ENCODE measurements around the gene LRFN4.

LRFN4 gene

GRCh38 chr11:66874232-66874631 lies 17.4 kb downstream of the LRFN4 start:
- DNase-seq = no peak

GRCh38 chr11:66875378-66875777 lies 18.5 kb downstream of the LRFN4 start:
- no peak for DNase-seq

- no peak for DNase-seq
Observed at GRCh38 chr11:66877588-66878385, 20.9 kb downstream of the LRFN4 start.

GRCh38 chr11:66878474-66878873 lies 21.6 kb downstream of the LRFN4 start:
- DNase-seq = no peak

DNA sequence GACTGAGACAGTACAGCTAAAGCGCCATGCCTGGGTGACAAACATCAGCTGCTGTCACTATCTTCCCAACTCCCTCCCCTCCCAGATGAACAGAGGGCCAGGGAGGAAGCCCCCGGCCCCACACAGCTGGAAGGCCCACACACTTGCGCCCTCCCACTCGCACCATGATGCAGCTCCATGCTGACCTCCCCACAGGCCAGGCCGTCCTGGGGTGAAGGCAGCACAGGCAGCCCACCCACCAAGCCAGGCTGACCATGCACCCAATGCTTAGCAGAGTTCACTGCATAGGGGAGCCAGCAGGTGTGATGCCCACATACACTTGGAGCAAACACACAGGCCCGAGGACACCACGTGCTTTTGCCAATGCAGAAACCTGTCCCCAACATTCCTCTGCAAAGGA lies 22.1 kb downstream of the LRFN4 start:
- DNase-seq = no peak

- DNase-seq = no peak
Observed at GRCh38 chr11:66879583-66879982, 22.7 kb downstream of the LRFN4 start.

DNA sequence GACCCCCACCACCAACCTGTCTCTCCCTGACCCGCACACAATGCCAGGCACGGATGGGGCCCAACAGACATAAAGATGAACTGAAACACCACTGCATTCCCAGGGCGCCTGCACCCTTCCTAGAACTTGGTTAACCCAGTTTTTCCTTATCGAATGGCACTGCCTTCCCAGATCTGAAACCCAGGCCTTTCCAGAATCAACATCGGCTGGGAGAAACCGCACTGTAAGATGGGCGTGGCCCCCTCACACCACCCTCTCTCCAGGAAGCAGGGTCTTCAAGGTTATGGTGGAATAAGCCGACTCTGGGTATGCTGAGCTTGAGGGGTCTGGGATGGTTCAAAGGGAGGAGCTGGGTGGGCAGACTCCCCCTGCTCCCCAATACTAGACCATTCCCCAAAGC lies 23.1 kb downstream of the LRFN4 start:
- no peak for DNase-seq

DNA sequence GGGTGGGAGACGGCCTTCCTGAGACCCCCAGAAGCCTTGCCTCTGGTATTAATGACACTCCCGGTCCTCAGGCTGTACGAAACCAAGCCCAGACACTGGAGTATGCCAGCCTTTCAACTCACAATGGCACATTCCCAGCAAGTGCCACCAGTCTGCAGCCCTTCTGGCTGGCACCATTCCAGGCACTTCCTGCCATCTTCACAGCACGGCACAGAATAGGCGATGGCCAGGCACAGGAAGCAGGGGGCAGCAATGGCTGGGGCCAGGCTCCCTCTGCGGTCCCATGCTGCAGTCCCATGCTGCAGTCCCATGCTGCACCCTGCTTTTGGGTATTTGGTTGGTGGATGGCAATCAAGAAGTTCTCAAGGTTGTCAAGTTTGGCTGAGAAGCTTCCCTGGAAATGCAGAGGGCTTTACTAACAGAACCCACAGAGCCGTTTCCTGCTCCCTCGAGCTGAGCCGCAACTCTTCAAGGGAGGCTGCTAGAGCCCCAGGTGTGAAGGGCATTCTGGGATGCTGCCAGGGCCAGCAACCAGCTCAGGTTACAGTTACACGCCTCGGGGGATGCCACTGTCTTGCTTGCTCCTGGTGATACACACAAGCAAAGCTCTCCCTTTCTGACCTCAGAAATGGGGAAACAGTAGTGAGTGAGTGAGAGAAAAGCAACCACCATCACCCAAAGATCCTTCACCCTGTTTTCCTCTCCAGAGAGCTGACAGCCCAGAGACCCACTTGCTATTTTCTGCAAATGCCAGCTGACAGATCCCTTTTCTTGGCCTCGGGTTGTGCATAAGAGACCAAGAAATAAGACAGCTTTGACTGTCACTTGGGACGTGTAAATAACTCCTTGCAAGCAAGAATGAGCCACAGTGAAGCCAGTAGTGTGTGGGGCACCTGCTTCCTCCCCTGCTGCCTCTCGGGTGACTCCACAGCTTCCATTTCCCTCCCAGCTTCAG lies 23.9 kb downstream of the LRFN4 start:
- DNase-seq = no peak

- no peak for DNase-seq
Observed at GRCh38 chr11:66881451-66881835, 24.6 kb downstream of the LRFN4 start.

DNA sequence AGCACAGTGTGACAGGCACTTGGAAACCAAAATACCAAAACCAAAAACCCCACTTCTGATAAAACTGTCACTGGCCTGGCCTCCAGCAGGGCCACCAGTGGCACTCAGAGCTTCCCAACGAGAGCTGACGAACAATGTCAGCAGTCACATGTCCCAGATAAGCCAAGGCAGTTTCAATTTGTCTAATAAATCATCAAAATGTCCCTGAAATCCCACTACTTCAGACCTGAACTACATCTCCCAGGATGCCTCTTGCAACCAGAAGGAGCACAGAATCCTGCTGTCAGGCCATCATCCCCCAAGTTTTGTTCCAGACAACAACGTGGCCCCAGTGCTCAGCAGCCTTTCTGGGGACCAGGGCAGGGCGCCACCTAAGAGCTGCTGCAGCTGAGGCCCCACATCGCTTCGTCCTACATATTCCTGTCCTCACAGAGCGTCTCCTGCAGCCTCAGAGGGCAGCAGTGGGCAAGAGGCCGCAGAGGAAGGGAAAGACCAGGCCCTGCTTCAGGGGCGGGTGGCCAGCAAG lies 25.1 kb downstream of the LRFN4 start:
- no peak for DNase-seq

- DNase-seq = no peak
Observed at GRCh38 chr11:66882561-66883015, 25.7 kb downstream of the LRFN4 start.

GRCh38 chr11:66883016-66883965 lies 26.4 kb downstream of the LRFN4 start:
- DNase-seq = peak; percentile 56

GRCh38 chr11:66884443-66884842 lies 27.6 kb downstream of the LRFN4 start:
- no peak for DNase-seq

- DNase-seq = no peak
Observed at GRCh38 chr11:66885469-66885868, 28.6 kb downstream of the LRFN4 start.

GRCh38 chr11:66885950-66886440 lies 29.1 kb downstream of the LRFN4 start:
- DNase-seq = no peak

DNA sequence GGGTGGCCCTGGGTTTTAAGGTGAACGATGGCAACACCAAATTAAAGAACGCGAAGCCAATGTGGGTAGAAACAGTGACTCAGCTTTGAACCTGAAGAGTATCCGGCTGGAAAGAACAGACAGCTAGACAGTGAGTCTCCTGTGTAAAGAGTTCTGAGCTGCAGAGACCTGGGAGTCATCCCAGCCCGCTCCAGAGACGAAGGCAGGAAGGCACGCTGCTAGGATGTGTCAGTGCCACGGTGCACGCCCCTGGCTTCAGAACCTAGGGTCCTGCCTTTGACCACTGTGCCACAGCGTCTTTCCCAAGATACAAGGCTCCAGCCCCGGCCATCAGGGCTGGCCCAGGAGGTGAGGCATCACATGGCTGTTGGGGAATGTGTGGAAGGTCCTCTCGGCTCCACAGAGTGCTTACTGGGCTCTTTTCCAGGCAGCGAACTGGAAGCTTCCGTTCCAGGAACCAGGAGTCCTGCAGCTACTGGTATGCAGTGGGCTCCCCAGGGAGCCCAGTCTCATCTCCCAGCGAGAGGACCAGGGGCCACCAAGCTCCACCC lies 29.9 kb downstream of the LRFN4 start:
- DNase-seq = no peak

GRCh38 chr11:66887526-66887925 lies 30.7 kb downstream of the LRFN4 start:
- no peak for DNase-seq

GRCh38 chr11:66888282-66888681 lies 31.4 kb downstream of the LRFN4 start:
- no peak for DNase-seq

DNA sequence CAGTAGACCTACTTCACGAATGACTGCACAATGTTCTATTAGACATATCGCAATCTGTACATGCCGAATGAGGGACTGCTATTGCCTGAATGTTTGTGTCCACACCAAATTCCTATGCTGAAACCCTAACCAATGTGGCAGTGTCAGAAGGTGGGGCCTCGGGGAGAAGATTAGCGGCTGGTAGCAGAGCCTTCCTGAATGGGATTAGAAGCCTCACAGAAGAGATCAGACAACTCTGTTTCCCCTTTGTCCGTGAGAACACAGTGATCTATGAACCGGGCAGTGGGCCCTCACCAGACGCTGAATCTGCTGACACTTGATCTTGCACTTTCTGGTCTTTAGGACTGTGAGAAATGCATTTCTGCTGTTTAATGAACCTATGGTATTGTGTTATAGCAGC lies 33.1 kb downstream of the LRFN4 start:
- no peak for DNase-seq

GRCh38 chr11:66891851-66892660 lies 35.2 kb downstream of the LRFN4 start:
- peak; percentile 85 for DNase-seq

GRCh38 chr11:66892911-66893310 lies 36.0 kb downstream of the LRFN4 start:
- no peak for DNase-seq
